Measurements from ENCODE around the gene ZBTB46. TPM values are rescaled to one million over a fixed set of nuclear protein-coding genes. Genes with fewer than 3 reads are reported as not detected.
"Not testable (repeated sequence)": the region's sequence is repeated elsewhere in the genome, so short reads cannot be mapped to it uniquely, and the experiment has no call there.

The ZBTB46 gene
- total RNA-seq, 1 donor from 2014 or later: 39.5 TPM

GRCh38 chr20:63733579-63734081 lies 97.4 kb downstream of the ZBTB46 start:
- Histone ChIP-seq H3K4me1 (peaks cover 4 to 5% of the 10 kb centered on the region in 2 donors), H3K27ac (no peak overlapping the region), H3K4me3 (no peak overlapping the region), H3K36me3 (peaks cover 32% of the 10 kb centered on the region in 2 donors), H3K27me3 (no peaks in the 10 kb centered on the region), H3K9me3 (no peaks in the 10 kb centered on the region)
- intact Hi-C loops (cut with DNase I): no loop called here
- no peak for DNase-seq (ENCODE audit: low spot score in 2 of 2)
- TF ChIP-seq, protein P1, sequence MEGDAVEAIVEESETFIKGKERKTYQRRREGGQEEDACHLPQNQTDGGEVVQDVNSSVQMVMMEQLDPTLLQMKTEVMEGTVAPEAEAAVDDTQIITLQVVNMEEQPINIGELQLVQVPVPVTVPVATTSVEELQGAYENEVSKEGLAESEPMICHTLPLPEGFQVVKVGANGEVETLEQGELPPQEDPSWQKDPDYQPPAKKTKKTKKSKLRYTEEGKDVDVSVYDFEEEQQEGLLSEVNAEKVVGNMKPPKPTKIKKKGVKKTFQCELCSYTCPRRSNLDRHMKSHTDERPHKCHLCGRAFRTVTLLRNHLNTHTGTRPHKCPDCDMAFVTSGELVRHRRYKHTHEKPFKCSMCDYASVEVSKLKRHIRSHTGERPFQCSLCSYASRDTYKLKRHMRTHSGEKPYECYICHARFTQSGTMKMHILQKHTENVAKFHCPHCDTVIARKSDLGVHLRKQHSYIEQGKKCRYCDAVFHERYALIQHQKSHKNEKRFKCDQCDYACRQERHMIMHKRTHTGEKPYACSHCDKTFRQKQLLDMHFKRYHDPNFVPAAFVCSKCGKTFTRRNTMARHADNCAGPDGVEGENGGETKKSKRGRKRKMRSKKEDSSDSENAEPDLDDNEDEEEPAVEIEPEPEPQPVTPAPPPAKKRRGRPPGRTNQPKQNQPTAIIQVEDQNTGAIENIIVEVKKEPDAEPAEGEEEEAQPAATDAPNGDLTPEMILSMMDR (IDR thresholded peaks at IDR 0.05): no peak

DNA sequence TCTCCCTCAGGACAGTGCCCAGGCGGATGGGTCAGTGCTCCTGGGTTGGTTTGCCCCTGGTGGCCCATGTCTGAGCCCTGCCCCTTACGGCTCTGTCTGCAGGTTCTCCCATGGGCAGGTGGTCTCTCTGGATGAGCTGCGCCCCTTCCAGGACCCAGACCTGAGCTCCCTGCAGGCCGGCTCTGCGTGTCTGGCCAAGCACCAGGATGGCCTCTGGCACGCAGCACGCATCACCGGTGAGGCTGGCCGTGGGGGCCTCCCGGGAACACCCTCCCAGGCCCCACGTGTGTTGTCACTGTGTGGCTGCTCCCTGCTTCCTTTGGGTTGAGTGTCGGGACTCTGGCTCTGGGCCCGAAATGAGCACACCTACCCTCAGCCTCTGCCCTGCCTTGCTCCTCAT lies 97.9 kb downstream of the ZBTB46 start:
- intact Hi-C loops (cut with DNase I): no loop called here
- Histone ChIP-seq H3K4me3 (no peak overlapping the region), H3K27me3 (no peaks in the 10 kb centered on the region), H3K9me3 (no peaks in the 10 kb centered on the region), H3K27ac (no peak overlapping the region), H3K4me1 (no peaks in the 10 kb centered on the region), H3K36me3 (peaks cover 32% of the 10 kb centered on the region in 2 donors)
- TF ChIP-seq, protein P1 (IDR thresholded peaks at IDR 0.05): no peak
- no peak for DNase-seq (ENCODE audit: low spot score in 2 of 2)

- intact Hi-C loops (cut with DNase I): no loop called here
- Histone ChIP-seq H3K36me3 (peaks cover 32% of the 10 kb centered on the region in 2 donors), H3K9me3 (no peaks in the 10 kb centered on the region), H3K4me3 (no peak overlapping the region), H3K27me3 (no peaks in the 10 kb centered on the region), H3K4me1 (no peaks in the 10 kb centered on the region), H3K27ac (no peak overlapping the region)
- no peak for DNase-seq (ENCODE audit: low spot score in 2 of 2)
- TF ChIP-seq, protein P1 (IDR thresholded peaks at IDR 0.05): no peak
Observed at GRCh38 chr20:63732118-63733095, 98.7 kb downstream of the ZBTB46 start.

- no peak overlapping the region for H3K4me3 ChIP-seq
- H3K27me3 ChIP-seq: no peaks in the 10 kb centered on the region
- no peaks in the 10 kb centered on the region for H3K4me1 ChIP-seq
- TF ChIP-seq, protein P1 (IDR thresholded peaks at IDR 0.05): no peak
- intact Hi-C loops (cut with DNase I): no loop called here
- H3K36me3 ChIP-seq: peaks cover 32 to 35% of the 10 kb centered on the region in 2 donors
- no peak overlapping the region for H3K27ac ChIP-seq
- no peak for DNase-seq (ENCODE audit: low spot score in 2 of 2)
- H3K9me3 ChIP-seq: no peaks in the 10 kb centered on the region
Observed at GRCh38 chr20:63731410-63731809, 99.7 kb downstream of the ZBTB46 start.

GRCh38 chr20:63730189-63730733 lies 100.8 kb downstream of the ZBTB46 start:
- H3K4me3 ChIP-seq; H3K27ac ChIP-seq; intact Hi-C loops (cut with DNase I); H3K4me1 ChIP-seq; H3K9me3 ChIP-seq; DNase-seq (ENCODE audit: low spot score in 2 of 2); H3K27me3 ChIP-seq: not testable (repeated sequence)
- peaks cover 27 to 29% of the 10 kb centered on the region in 2 donors for H3K36me3 ChIP-seq

- DNase-seq (ENCODE audit: low spot score in 2 of 2); H3K27ac ChIP-seq; intact Hi-C loops (cut with DNase I); H3K4me1 ChIP-seq; H3K27me3 ChIP-seq; H3K4me3 ChIP-seq: not testable (repeated sequence)
- peaks cover 9 to 34% of the 10 kb centered on the region in 2 donors for H3K9me3 ChIP-seq
- H3K36me3 ChIP-seq: peaks cover 30 to 48% of the 10 kb centered on the region in 2 donors
Observed at GRCh38 chr20:63722967-63723622, 108.0 kb downstream of the ZBTB46 start.
